ENCODE data around the gene IFI35. TPM values are rescaled to one million over a fixed set of nuclear protein-coding genes. Genes with fewer than 3 reads are reported as not detected.

Gene IFI35
- total and polyA plus RNA-seq, 9 of the 15 experiments (the other 6 are each of a cell fraction or from before 2014, with no cell fraction given): 4.4 to 13.1 (median 10.2) TPM

GRCh38 chr17:42982266-42982665 is 24.3 kb upstream of the IFI35 start:
- BruUV-seq (replicated peaks): no TSS peak
- Histone ChIP-seq H2AFZ (ENCODE audit: low read depth, low read length) (no peak overlapping the region), H3K27me3 (ENCODE audit: control insufficient read depth in 2 of 2, insufficient read depth in 2 of 2, low read length in 2 of 2) (no peaks in the 10 kb centered on the region), H3K79me2 (ENCODE audit: control insufficient read depth, insufficient read depth, low read length) (peaks cover 52% of the 10 kb centered on the region), H4K20me1 (replicated peaks; ENCODE audit: control insufficient read depth, insufficient read depth, low read length) (no peaks in the 10 kb centered on the region), H3K36me3 (ENCODE audit: control insufficient read depth, insufficient read depth, low read length) (peaks cover 45% of the 10 kb centered on the region), H3K4me1 (replicated peaks in 1 of 2; ENCODE audit: control insufficient read depth in 2 of 2, insufficient read depth in 2 of 2, low read length in 2 of 2) (peaks cover 20 to 24% of the 10 kb centered on the region in 2 experiments; a peak in 4 of 5 replicates), H3K4me3 (peak overlapping the region; percentile 92; the same call in 1 of the 2 replicates), H3K4me2 (ENCODE audit: insufficient read depth, low read length) (0 out of 2 replicates have a peak overlapping the region, but pooled peaks have one; percentile 99), H3K27ac (ENCODE audit: extremely low read depth, low read depth, low read length) (no peak overlapping the region; the same call in 2 of the 3 replicates), H3K9me3 (replicated peaks; ENCODE audit: control insufficient read depth, insufficient read depth, low read depth, low read length) (no peaks in the 10 kb centered on the region), H3K9me1 (ENCODE audit: control insufficient read depth, insufficient read depth, low read length) (no peaks in the 10 kb centered on the region), H3K9ac (ENCODE audit: insufficient read depth in 1 of 2, low read depth in 2 of 2, low read length in 2 of 2) (no peak overlapping the region)
- DNase-seq (ENCODE audit: extremely low read depth in 1 of 4, low spot score in 3 of 4) (no peak), FAIRE-seq (no peak), ATAC-seq (no peak)
- POLR2A ChIA-PET: interaction anchor here (0.6 to 3.8 kb wide), 3 partner anchors 11 to 16 kb away, joined by 3 to 13 read pairs (median 5); partner anchors contain the start of gene RPL27
- intact Hi-C loops (cut with micrococcal nuclease): no loop called here
- in situ Hi-C loops (cut with MboI): no loop called here
- CTCF ChIA-PET (ENCODE audit: low intra/inter-chr PET ratio): interaction anchor here (2.7 kb wide), 1 partner anchor 139 kb away, joined by 20 read pairs; no protein-coding TSS in a partner anchor
- no peak for TF ChIP-seq NR0B1 (IDR thresholded peaks at IDR 0.05; ENCODE audit: partially characterized antibody)
- no peak for TF ChIP-seq SFPQ (IDR thresholded peaks at IDR 0.05; ENCODE audit: low read depth, low read length)
- no peak for TF ChIP-seq RBM15 (IDR thresholded peaks at IDR 0.05; ENCODE audit: insufficient read depth, low read length)
- no peak for TF ChIP-seq FOXK1 (CRISPR knock-in tag; IDR thresholded peaks at IDR 0.05; ENCODE audit: borderline replicate concordance)
- TF ChIP-seq ZNF121 (CRISPR knock-in tag; conservative IDR thresholded peaks at IDR 0.05): no peak
- TF ChIP-seq EP400 (IDR thresholded peaks at IDR 0.05): no peak
- no peak for TF ChIP-seq ZNF140 (CRISPR knock-in tag; IDR thresholded peaks at IDR 0.05)
- no peak for TF ChIP-seq CBX5 (IDR thresholded peaks at IDR 0.05; ENCODE audit: borderline replicate concordance, low read depth)
- TF ChIP-seq ZMIZ1 (IDR thresholded peaks at IDR 0.05; ENCODE audit: low read depth in 2 of 2, low read length in 2 of 2): no peak
- no peak for TF ChIP-seq IRF9 (tag; IDR thresholded peaks at IDR 0.05)
- TF ChIP-seq CSDE1 (IDR thresholded peaks at IDR 0.05): no peak
- no peak for TF ChIP-seq JUND (IDR thresholded peaks at IDR 0.05; ENCODE audit: borderline replicate concordance, low read depth, low read length)
- no peak for TF ChIP-seq JUND (tag; IDR thresholded peaks at IDR 0.05; ENCODE audit: borderline replicate concordance, low read depth, low read length)
- TF ChIP-seq KLF10 (CRISPR knock-in tag; IDR thresholded peaks at IDR 0.05): no peak
